ENCODE measurements around the gene KLHL29. TPM values are rescaled to one million over a fixed set of nuclear protein-coding genes. Genes with fewer than 3 reads are reported as not detected.

KLHL29 gene
- total and polyA plus RNA-seq, 2 of the 13 experiments (the other 11 are each of a cell fraction or from before 2014, with no cell fraction given): 0.01 TPM; not detected in 1

DNA sequence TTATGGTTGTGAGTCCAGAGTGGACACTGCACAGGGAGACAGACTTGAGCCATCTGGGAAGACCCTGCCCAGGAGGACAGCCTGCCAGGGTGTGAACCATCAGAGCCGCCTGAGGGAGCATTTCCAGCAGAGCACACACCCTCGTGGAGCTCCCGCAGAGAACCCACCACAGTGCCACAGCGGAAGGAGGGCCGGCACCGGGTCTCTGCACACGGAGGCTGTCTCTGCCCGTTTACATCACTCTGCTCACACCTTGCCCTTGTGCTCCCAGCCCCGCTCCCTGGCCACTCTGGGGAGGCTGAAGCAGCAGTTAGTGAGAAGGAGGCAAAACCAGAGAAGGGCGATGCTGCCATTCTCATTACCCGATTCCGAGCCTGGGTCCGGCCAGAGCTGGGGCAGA is 161.9 kb downstream of the KLHL29 start:
- Histone ChIP-seq H3K27me3 (ENCODE audit: control insufficient read depth in 1 of 2, insufficient read depth in 2 of 2, low read length in 2 of 2) (peaks cover 6 to 70% of the 10 kb centered on the region in 2 experiments), H3K4me1 (ENCODE audit: insufficient read depth, low read length) (no peaks in the 10 kb centered on the region), H3K4me3 (replicated peaks in 1 of 3; ENCODE audit: insufficient read depth in 1 of 3, low read depth in 2 of 3, low read length in 3 of 3) (no peak overlapping the region), H3K79me2 (ENCODE audit: insufficient read depth, low read length) (no peaks in the 10 kb centered on the region), H4K20me1 (ENCODE audit: insufficient read depth, low read length) (no peaks in the 10 kb centered on the region), H3K9ac (ENCODE audit: insufficient read depth, low read depth, low read length) (no peak overlapping the region), H3K4me2 (ENCODE audit: low read depth, low read length) (no peak overlapping the region), H3K27ac (ENCODE audit: extremely low read length, insufficient read depth, low read length) (no peak overlapping the region), H3K36me3 (replicated peaks in 1 of 2; ENCODE audit: control insufficient read depth in 1 of 2, insufficient read depth in 2 of 2, low read length in 2 of 2) (no peaks in the 10 kb centered on the region), H2AFZ (ENCODE audit: low read length) (no peak overlapping the region), H3K9me3 (ENCODE audit: low read length) (no peaks in the 10 kb centered on the region)
- ChIA-PET CTCF (ENCODE audit: low intra/inter-chr PET ratio, low total read pairs) (no interaction called here), POLR2A (no interaction called here)
- ATAC-seq (peak; percentile 20; the same call in 1 of the 3 replicates), FAIRE-seq (no peak), DNase-seq (ENCODE audit: low spot score) (no peak)
- in situ Hi-C loops (cut with HindIII; ENCODE audit: extremely low pct_ligation_motif_present, low pct_unique_long_range_greater_than_20kb): no loop called here
- intact Hi-C loops (cut with micrococcal nuclease; ENCODE audit: unreplicated experiment): no loop called here
- no peak for TF ChIP-seq MED13 (CRISPR knock-in tag; IDR thresholded peaks at IDR 0.05)
- WGBS (ENCODE audit: low lambda C conversion rate): 32% methylated on average over 12 of the region's 13 CpGs
- no TSS peak for BruUV-seq (replicated peaks)

DNA sequence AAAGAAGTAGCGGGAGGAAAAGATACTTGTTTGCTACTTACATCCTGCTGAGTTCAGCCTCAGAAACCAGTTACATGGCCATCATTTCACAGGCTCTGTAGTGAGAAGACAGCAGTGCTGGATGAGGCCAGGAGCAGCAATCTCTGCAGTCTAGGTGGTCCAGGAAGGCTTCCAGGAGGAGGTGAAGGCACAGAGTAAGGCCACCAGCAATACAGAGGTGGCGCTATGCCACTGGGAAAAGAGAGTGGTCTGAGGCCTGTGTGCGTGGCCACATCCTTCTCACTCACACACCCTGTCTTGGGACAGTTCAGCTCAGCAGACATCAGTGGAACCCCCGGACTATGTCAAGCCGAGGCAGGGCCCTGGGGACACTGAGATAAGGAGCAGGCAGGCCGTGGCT is 162.7 kb downstream of the KLHL29 start:
- H3K4me3 ChIP-seq (replicated peaks in 1 of 3; ENCODE audit: insufficient read depth in 1 of 3, low read depth in 2 of 3, low read length in 3 of 3): no peak overlapping the region
- no peak overlapping the region for H3K9ac ChIP-seq (ENCODE audit: insufficient read depth, low read depth, low read length)
- in situ Hi-C loops (cut with HindIII; ENCODE audit: extremely low pct_ligation_motif_present, low pct_unique_long_range_greater_than_20kb): no loop called here
- H3K4me1 ChIP-seq (ENCODE audit: insufficient read depth, low read length): no peaks in the 10 kb centered on the region
- BruUV-seq (replicated peaks): no TSS peak
- H2AFZ ChIP-seq (ENCODE audit: low read length): no peak overlapping the region
- FAIRE-seq (no peak), ATAC-seq (0 out of 3 replicates have a peak, but pooled peaks have one; percentile 14), DNase-seq (ENCODE audit: low spot score) (no peak)
- no peaks in the 10 kb centered on the region for H3K9me3 ChIP-seq (ENCODE audit: low read length)
- intact Hi-C loops (cut with micrococcal nuclease; ENCODE audit: unreplicated experiment): no loop called here
- no peaks in the 10 kb centered on the region for H3K36me3 ChIP-seq (replicated peaks in 1 of 2; ENCODE audit: control insufficient read depth in 1 of 2, insufficient read depth in 2 of 2, low read length in 2 of 2)
- H3K79me2 ChIP-seq (ENCODE audit: insufficient read depth, low read length): no peaks in the 10 kb centered on the region
- WGBS (ENCODE audit: low lambda C conversion rate): 28% methylated on average over 6 of the region's 6 CpGs
- H4K20me1 ChIP-seq (ENCODE audit: insufficient read depth, low read length): no peaks in the 10 kb centered on the region
- no peak overlapping the region for H3K4me2 ChIP-seq (ENCODE audit: low read depth, low read length)
- CTCF ChIA-PET (ENCODE audit: low intra/inter-chr PET ratio, low total read pairs): no interaction called here
- no peak overlapping the region for H3K27ac ChIP-seq (ENCODE audit: extremely low read length, insufficient read depth, low read length)
- POLR2A ChIA-PET: no interaction called here
- no peak for TF ChIP-seq ELF4 (CRISPR knock-in tag; IDR thresholded peaks at IDR 0.05; ENCODE audit: borderline replicate concordance)
- TF ChIP-seq, protein P1, sequence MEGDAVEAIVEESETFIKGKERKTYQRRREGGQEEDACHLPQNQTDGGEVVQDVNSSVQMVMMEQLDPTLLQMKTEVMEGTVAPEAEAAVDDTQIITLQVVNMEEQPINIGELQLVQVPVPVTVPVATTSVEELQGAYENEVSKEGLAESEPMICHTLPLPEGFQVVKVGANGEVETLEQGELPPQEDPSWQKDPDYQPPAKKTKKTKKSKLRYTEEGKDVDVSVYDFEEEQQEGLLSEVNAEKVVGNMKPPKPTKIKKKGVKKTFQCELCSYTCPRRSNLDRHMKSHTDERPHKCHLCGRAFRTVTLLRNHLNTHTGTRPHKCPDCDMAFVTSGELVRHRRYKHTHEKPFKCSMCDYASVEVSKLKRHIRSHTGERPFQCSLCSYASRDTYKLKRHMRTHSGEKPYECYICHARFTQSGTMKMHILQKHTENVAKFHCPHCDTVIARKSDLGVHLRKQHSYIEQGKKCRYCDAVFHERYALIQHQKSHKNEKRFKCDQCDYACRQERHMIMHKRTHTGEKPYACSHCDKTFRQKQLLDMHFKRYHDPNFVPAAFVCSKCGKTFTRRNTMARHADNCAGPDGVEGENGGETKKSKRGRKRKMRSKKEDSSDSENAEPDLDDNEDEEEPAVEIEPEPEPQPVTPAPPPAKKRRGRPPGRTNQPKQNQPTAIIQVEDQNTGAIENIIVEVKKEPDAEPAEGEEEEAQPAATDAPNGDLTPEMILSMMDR (CRISPR knock-in tag; IDR thresholded peaks at IDR 0.05): peak; percentile 23; the same call in 1 of the 2 replicates
- peaks cover 4 to 63% of the 10 kb centered on the region in 2 experiments for H3K27me3 ChIP-seq (ENCODE audit: control insufficient read depth in 1 of 2, insufficient read depth in 2 of 2, low read length in 2 of 2)

Measured in HepG2 (cell line).